GM23338 (cell line): ENCODE measurements around the gene AKAP1. TPM values are rescaled to one million over a fixed set of nuclear protein-coding genes. Genes with fewer than 3 reads are reported as not detected.

ENCODE experiments used
- ATAC-seq: fragments of 200-7000 bp; cut with Tn5 transposase; 3 replicates; pipeline ENCODE4 v1.9.1; 2020
- DNase-seq: peaks from one replicate; pipeline ENCODE4 v3.0.0-alpha.2; 2015; ENCODE audit warnings: low spot score
- H2AFZ ChIP-seq: fragments of 200-600 bp; sonication (generic); 2 replicates; pipeline ENCODE4 v1.8.0; 2016; ENCODE audit warnings: antibody characterized with exemption, mild to moderate bottlenecking, moderate library complexity
- H3F3A ChIP-seq: fragments of 200-600 bp; sonication (generic); replicated peaks from 2 replicates; pipeline ENCODE4 v1.8.0; 2017; ENCODE audit warnings: antibody characterized with exemption, mixed run types, low read depth
- H3K27ac ChIP-seq: fragments of 200-600 bp; sonication (generic); 2 replicates; pipeline ENCODE4 v1.6.1; 2016; ENCODE audit warnings: low read depth
- H3K27me3 ChIP-seq: fragments of 200-600 bp; sonication (generic); 2 replicates; pipeline ENCODE4 v1.8.0; 2016; ENCODE audit warnings: mild to moderate bottlenecking, mixed run types, moderate library complexity; ENCODE audit not compliant: insufficient read depth
- H3K36me3 ChIP-seq: fragments of 200-600 bp; sonication (generic); 2 replicates; pipeline ENCODE4 v1.8.0; 2016; ENCODE audit warnings: mild to moderate bottlenecking; ENCODE audit not compliant: insufficient read depth
- H3K4me1 ChIP-seq: fragments of 200-600 bp; sonication (generic); 2 replicates; pipeline ENCODE4 v1.8.0; 2016; ENCODE audit warnings: mild to moderate bottlenecking, moderate library complexity; ENCODE audit not compliant: insufficient read depth
- H3K4me2 ChIP-seq: fragments of 200-600 bp; sonication (generic); 2 replicates; pipeline ENCODE4 v1.7.1; 2017; ENCODE audit warnings: mixed run types
- H3K4me3 ChIP-seq: fragments of 200-600 bp; sonication (generic); 2 replicates; pipeline ENCODE4 v1.6.1; 2016; ENCODE audit warnings: mixed run types
- H3K79me2 ChIP-seq: fragments of 200-600 bp; sonication (generic); replicated peaks from 2 replicates; pipeline ENCODE4 v1.8.0; 2017; ENCODE audit warnings: mild to moderate bottlenecking; ENCODE audit not compliant: insufficient read depth
- H3K9me2 ChIP-seq: fragments of 200-600 bp; sonication (generic); 2 replicates; pipeline ENCODE4 v1.8.0; 2017; ENCODE audit not compliant: insufficient read depth
- H4K20me1 ChIP-seq: fragments of 200-600 bp; sonication (generic); replicated peaks from 2 replicates; pipeline ENCODE4 v1.8.0; 2017; ENCODE audit warnings: mild to moderate bottlenecking; ENCODE audit not compliant: insufficient read depth
- H3K27ac Mint-ChIP-seq: 2 replicates; pipeline ENCODE4 v1.8.0; 2020; ENCODE audit warnings: inconsistent platforms, mild to moderate bottlenecking, moderate library complexity, mixed read lengths
- H3K27me3 Mint-ChIP-seq: 3 replicates; pipeline ENCODE4 v1.8.0; 2022; ENCODE audit warnings: low read depth, mild to moderate bottlenecking, moderate library complexity, mixed read lengths, inconsistent platforms; ENCODE audit not compliant: insufficient read depth, poor library complexity
- H3K36me3 Mint-ChIP-seq: 3 replicates; pipeline ENCODE4 v1.8.0; 2021; ENCODE audit warnings: low read depth, mild to moderate bottlenecking, inconsistent platforms, moderate library complexity, mixed read lengths
- H3K4me1 Mint-ChIP-seq: 3 replicates; pipeline ENCODE4 v1.8.0; 2020; ENCODE audit warnings: mild to moderate bottlenecking, inconsistent platforms, mixed read lengths
- H3K4me3 Mint-ChIP-seq: 3 replicates; pipeline ENCODE4 v1.8.0; 2021; ENCODE audit warnings: moderate library complexity, mild to moderate bottlenecking, inconsistent platforms, mixed read lengths
- H3K9me3 Mint-ChIP-seq: 3 replicates; pipeline ENCODE4 v1.8.0; 2020; ENCODE audit warnings: moderate library complexity, mild to moderate bottlenecking, inconsistent platforms, mixed read lengths
- CREB1 ChIP-seq: fragments of 250-450 bp; sonication (Bioruptor Pico); IDR thresholded peaks from 2 replicates; pipeline ENCODE4 v1.5.0; 2020; ENCODE audit warnings: low read depth, mild to moderate bottlenecking, moderate library complexity
- CTCF ChIP-seq, 2 experiments: fragments of 200-600 bp in 1 of 2; sonication (generic) in 1 of 2; conservative IDR thresholded peaks; 2 replicates each; pipeline versions ENCODE4 v1.5.1 to v1.6.1; 2016 to 2017; ENCODE audit warnings: antibody characterized with exemption in 2 of 2, low read depth in 2 of 2, mild to moderate bottlenecking in 2 of 2, moderate library complexity in 1 of 2
- ETS1 ChIP-seq: IDR thresholded peaks from 2 replicates; pipeline ENCODE4 v1.6.1; 2016; ENCODE audit warnings: antibody characterized with exemption
- EZH2 ChIP-seq: fragments of 200-600 bp; sonication (generic); IDR thresholded peaks from one replicate; pipeline ENCODE4 v1.8.0; 2017; ENCODE audit warnings: antibody characterized with exemption, mild to moderate bottlenecking, low read depth; ENCODE audit not compliant: unreplicated experiment
- EZH2phosphoT487 ChIP-seq: fragments of 200-600 bp; sonication (generic); IDR thresholded peaks from one replicate; pipeline ENCODE4 v1.8.1; 2018; ENCODE audit warnings: antibody characterized with exemption; ENCODE audit not compliant: unreplicated experiment
- JUNB ChIP-seq: IDR thresholded peaks from one replicate; pipeline ENCODE4 v1.6.1; 2016; ENCODE audit warnings: antibody characterized with exemption; ENCODE audit not compliant: unreplicated experiment
- NANOG ChIP-seq: IDR thresholded peaks from 2 replicates; pipeline ENCODE4 v1.6.1; 2016; ENCODE audit warnings: antibody characterized with exemption, borderline replicate concordance
- POLR2AphosphoS5 ChIP-seq: IDR thresholded peaks from 2 replicates; pipeline ENCODE4 v1.6.1; 2016; ENCODE audit warnings: antibody characterized with exemption, low read depth
- REST ChIP-seq: IDR thresholded peaks from one replicate; pipeline ENCODE4 v1.6.1; 2018; ENCODE audit warnings: antibody characterized with exemption; ENCODE audit not compliant: unreplicated experiment
- STAT1 ChIP-seq: IDR thresholded peaks from one replicate; pipeline ENCODE4 v1.6.1; 2016; ENCODE audit warnings: antibody characterized with exemption; ENCODE audit not compliant: unreplicated experiment
- ZNF114 ChIP-seq: fragments of 250-450 bp; sonication (Bioruptor Pico); IDR thresholded peaks from 2 replicates; pipeline ENCODE4 v1.5.0; 2020; ENCODE audit warnings: mild to moderate bottlenecking, moderate library complexity
- ZNF331 ChIP-seq: fragments of 250-450 bp; sonication (Bioruptor Pico); IDR thresholded peaks from 2 replicates; pipeline ENCODE4 v1.5.0; 2020; ENCODE audit warnings: low read depth, mild to moderate bottlenecking, moderate library complexity
- polyA plus RNA-seq: library from polyadenylated mRNA; unstranded; fragments of >200 nt; fragmentation: Nextera tagmentation; extraction: Ambion mirVana; gene quantifications from 2 replicates; pipeline ENCODE4 v1.2.1, GENCODE V29; 2016
- total RNA-seq: library from RNA; depleted of rRNA; stranded (reverse); fragments of >200 nt; shearing (Covaris generic); gene quantifications from 2 replicates; pipeline ENCODE4 v1.2.3, GENCODE V29; 2014

The AKAP1 gene
- total and polyA plus RNA-seq, 2 experiments from 2014 or later, result 19.6 to 45.9 TPM

GRCh38 chr17:57062865-57063264 lies 22.2 kb upstream of the AKAP1 start (continued):
- TF ChIP-seq REST, result no peak
- no peak for TF ChIP-seq ZNF331 (CRISPR knock-in tag)
- TF ChIP-seq STAT1, result no peak
- TF ChIP-seq ETS1, result no peak
- no peak for TF ChIP-seq EZH2phosphoT487

- Histone ChIP-seq H3K4me3 (no peak overlapping the region), H3K79me2 (no peaks in the 10 kb centered on the region), H3K4me2 (no peak overlapping the region), H3K36me3 (no peaks in the 10 kb centered on the region), H2AFZ (no peak overlapping the region), H3F3A (no peaks in the 10 kb centered on the region), H3K27me3 (no peaks in the 10 kb centered on the region), H4K20me1 (no peaks in the 10 kb centered on the region), H3K9me2 (0 out of 2 replicates have a peak, but pooled peaks cover 8% of the 10 kb centered on the region), H3K4me1 (peaks cover 11% of the 10 kb centered on the region), H3K27ac (no peak overlapping the region)
- ATAC-seq, result no peak
- H3K4me1 Mint-ChIP-seq, result peaks cover 30% of the 10 kb centered on the region
- no peaks in the 10 kb centered on the region for H3K36me3 Mint-ChIP-seq
- H3K4me3 Mint-ChIP-seq, result no peak overlapping the region
- H3K27ac Mint-ChIP-seq, result no peak overlapping the region
- peaks cover 2% of the 10 kb centered on the region for H3K27me3 Mint-ChIP-seq
- no peak for DNase-seq
- no peaks in the 10 kb centered on the region for H3K9me3 Mint-ChIP-seq
- TF ChIP-seq ZNF331 (CRISPR knock-in tag) (no peak), STAT1 (no peak), NANOG (no peak), CREB1 (CRISPR knock-in tag) (no peak), CTCF (conservative IDR thresholded peaks at IDR 0.05; ENCODE audit: low read depth in 2 of 2) (no peak), POLR2AphosphoS5 (no peak), ZNF114 (no peak), EZH2 (no peak), JUNB (no peak), EZH2phosphoT487 (no peak), ETS1 (no peak), REST (no peak)
Observed at GRCh38 chr17:57067162-57067561, 17.9 kb upstream of the AKAP1 start.
